Ramos (cell line): ENCODE results near the gene COL8A1.
"Not testable (repeated sequence)": the region's sequence is repeated elsewhere in the genome, so short reads cannot be mapped to it uniquely, and the experiment has no call there.

Experiments used
- in situ Hi-C: fragments of 300-500 bp; cut with MboI; formaldehyde crosslinking; loops from one replicate; pipeline ENCODE4 v1.14.3; 2022; ENCODE audit warnings: low sequenced_read_pairs; ENCODE audit not compliant: unreplicated experiment

The COL8A1 gene

GRCh38 chr3:99702953-99703943, 64.9 kb downstream of the COL8A1 start:
- in situ Hi-C loops, result no loop called here

DNA sequence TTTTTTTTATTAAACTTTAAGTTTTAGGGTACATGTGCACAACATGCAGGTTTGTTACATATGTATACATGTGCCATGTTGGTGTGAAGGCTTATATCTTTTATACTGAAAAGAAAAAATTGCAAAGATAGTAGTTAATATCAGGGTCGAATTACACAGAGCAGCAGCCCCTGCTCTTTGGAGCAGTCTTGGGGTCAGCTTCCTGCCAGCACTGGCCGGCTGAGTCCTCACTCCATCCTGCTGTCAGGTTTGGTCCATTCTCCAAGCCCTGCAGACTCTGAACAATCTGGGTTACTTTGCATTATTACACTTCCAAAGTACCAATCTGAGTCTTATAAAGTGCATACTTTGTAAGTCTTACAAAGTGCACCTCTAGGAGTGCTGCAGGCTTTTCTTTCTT, 66.0 kb downstream of the COL8A1 start:
- in situ Hi-C loops, result no loop called here

DNA sequence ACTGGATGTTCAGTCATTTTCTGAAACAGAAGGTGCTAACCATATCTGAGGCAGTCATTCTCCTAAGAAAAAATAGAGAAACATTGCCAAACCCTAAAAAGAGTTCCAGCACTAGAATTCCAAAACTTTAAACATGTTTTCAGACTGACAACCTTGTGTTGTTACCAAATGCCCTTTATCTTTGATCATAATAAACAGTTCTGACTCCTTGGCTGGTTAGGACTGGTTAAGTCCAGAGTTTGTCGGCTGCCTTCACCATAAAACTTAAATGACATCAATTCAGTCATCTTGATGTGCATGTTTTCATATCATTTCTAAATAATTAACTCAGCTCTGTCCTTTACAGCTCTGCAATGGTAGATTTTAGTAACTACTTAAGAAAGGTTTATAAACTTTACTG, 68.0 kb downstream of the COL8A1 start:
- in situ Hi-C loops, result no loop called here

GRCh38 chr3:99708207-99708745, 69.9 kb downstream of the COL8A1 start:
- in situ Hi-C loops, result no loop called here

- in situ Hi-C loops, result no loop called here
Observed at GRCh38 chr3:99709686-99710085, 71.3 kb downstream of the COL8A1 start.

DNA sequence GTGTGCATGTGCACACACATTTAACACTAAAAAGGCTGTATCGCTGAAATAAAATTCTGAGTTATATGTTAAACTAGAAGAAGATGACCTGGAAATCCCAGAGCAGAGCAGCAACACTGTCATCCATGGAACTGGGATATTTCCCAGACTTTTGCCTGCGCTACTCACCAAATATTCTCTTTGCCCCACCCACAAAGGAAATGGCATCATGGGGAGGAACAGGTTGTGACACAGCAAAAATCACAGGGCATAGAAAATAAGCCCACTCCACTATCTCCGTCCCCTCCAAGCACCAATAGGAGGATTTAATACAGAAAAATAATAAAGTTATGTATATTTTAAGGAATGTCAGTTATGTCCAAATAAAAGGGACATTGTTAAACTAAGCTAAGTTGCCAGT, 71.7 kb downstream of the COL8A1 start:
- in situ Hi-C loops, result no loop called here

DNA sequence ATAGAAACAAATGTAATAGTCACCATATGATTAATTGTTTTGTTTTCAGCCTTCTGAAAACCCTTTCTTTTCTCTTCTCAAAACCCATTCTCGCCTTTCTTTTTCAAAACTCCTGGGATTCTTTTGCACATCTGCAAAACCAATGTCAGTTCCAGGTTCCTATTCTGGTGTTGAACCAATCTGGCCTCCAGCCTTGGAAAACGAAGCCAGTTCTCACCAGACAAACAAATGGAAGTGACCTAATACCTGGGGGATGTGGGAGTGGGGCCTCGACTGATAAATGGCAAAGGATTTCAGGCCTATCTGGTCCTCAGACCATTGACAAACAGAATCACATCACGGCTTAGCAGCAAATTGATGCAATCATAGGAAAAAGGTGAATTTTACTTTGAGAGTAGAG, 73.0 kb downstream of the COL8A1 start:
- in situ Hi-C loops, result no loop called here

GRCh38 chr3:99712291-99712954, 74.0 kb downstream of the COL8A1 start:
- in situ Hi-C loops, result no loop called here

- in situ Hi-C loops, result no loop called here
Observed at GRCh38 chr3:99713440-99713839, 75.0 kb downstream of the COL8A1 start.

GRCh38 chr3:99714146-99714545, 75.8 kb downstream of the COL8A1 start:
- in situ Hi-C loops, result no loop called here

DNA sequence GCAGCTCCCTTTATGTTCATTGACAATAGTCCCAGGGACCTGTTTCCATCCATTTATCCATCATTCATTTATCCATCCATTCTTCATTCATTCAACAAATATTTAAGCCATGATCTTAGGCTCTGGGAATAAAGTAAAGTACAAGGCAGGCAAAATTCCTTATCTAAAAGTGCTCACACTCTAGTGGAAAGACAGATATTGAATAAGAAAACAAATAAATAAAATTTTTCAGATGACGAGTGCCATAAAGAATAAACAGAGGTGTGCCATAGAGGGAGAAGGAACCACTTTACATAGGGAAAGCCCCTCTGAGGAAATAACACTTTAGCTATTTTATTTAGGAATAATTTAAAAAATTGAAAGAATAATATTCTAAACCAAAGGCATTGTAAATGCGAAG, 76.2 kb downstream of the COL8A1 start:
- in situ Hi-C loops, result no loop called here

GRCh38 chr3:99716463-99716995, 78.1 kb downstream of the COL8A1 start:
- in situ Hi-C loops, result no loop called here

DNA sequence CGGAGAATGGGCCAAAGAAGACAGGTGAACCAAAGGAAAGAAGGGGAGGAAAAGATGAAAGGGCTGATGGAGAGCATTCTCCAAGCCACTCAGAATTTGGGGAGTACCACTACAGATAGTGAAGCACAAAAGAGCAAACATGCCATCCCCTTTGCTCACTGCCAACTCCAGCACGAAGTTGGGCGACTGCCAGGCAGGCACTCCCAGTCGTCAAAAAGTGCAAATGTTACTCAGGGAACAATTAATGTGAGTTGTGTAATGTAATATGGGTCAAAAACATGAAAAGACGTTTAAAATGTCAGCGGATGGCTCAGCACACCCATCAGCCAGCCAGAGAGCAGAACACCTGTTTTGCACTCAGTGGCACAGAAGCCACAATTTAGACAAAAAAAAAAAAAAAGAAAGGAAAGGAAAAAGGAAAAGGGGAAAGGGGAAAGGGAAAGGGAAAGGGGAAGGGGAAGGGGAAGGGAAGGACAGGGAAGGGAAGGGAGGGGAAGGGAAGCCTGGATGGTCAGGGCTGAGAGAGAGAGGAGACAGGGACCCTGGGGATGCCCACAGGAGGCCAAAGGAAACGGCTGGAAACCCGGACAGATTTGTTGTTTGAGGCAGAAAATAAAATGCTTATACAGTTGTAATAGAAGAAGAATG, 82.7 kb downstream of the COL8A1 start:
- in situ Hi-C loops, result no loop called here

GRCh38 chr3:99721633-99722007, 83.2 kb downstream of the COL8A1 start:
- in situ Hi-C loops, result no loop called here

GRCh38 chr3:99724276-99724675, 85.9 kb downstream of the COL8A1 start:
- in situ Hi-C loops, result no loop called here

- in situ Hi-C loops, result no loop called here
Observed at GRCh38 chr3:99730870-99731269, 92.5 kb downstream of the COL8A1 start.

DNA sequence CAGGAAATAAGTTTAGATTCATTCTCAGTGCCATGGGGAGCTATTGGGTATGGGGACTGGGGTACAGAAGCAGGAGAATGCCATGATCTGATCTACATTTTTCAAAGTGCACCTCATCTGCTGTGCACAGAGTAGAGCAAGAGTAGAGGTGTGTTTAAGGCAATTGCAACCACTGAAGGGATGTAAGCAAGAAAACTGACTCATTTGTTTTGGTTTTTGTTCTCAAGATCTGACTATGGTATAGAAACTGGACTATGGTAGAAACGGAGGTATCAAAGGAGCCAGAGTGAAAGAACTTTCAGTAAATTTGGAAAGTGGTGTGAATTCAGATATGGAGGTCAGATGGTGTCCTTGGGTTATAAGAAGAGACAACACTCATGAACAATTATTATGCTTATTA, 93.1 kb downstream of the COL8A1 start:
- in situ Hi-C loops, result no loop called here

DNA sequence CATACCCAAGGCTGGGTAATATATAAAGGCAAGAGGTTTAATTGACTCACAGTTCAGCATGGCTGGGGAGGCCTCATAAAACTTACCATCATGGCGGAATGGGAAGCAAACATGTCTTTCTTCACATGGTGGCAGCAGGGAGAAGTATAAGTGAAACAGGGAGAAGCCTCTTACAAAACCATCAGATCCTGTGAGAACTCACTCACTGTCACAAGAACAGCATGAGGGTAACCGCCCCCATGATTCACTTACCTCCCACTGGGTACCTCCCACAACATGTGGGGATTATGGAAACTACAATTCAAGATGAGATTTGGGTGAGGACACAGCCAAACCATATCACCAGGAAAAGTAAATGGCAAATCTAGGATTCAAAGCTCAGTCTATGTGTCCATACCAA, 102.0 kb downstream of the COL8A1 start:
- in situ Hi-C loops, result not testable (repeated sequence)

- in situ Hi-C loops, result no loop called here
Observed at GRCh38 chr3:99741588-99741987, 103.2 kb downstream of the COL8A1 start.

- in situ Hi-C loops, result no loop called here
Observed at GRCh38 chr3:99747915-99748314, 109.5 kb downstream of the COL8A1 start.

- in situ Hi-C loops, result no loop called here
Observed at GRCh38 chr3:99751649-99752048, 113.3 kb downstream of the COL8A1 start.
